Measurements from ENCODE around the gene AMZ2.
"Not testable (repeated sequence)": the region's sequence is repeated elsewhere in the genome, so short reads cannot be mapped to it uniquely, and the experiment has no call there.

The AMZ2 gene

GRCh38 chr17:68246271-68247028 lies 1.4 kb upstream of the AMZ2 start:
- no peak for DNase-seq (ENCODE audit: low read depth, low spot score)
- peak overlapping the region; percentile 90 for H3K4me3 ChIP-seq (ENCODE audit: low read length)

GRCh38 chr17:68248199-68248825 lies 469 bp downstream of the AMZ2 start:
- DNase-seq (ENCODE audit: low read depth, low spot score): no peak
- peak overlapping the region; percentile 90 for H3K4me3 ChIP-seq (ENCODE audit: low read length)

- no peak for DNase-seq (ENCODE audit: low read depth, low spot score)
- peak overlapping the region; percentile 90; the same call in 1 of the 2 replicates for H3K4me3 ChIP-seq (ENCODE audit: low read length)
Measured at GRCh38 chr17:68248891-68249290, 1.0 kb downstream of the AMZ2 start.

- no peak for DNase-seq (ENCODE audit: low read depth, low spot score)
Measured at GRCh38 chr17:68249354-68249765, 1.5 kb downstream of the AMZ2 start.

GRCh38 chr17:68253426-68253825 lies 5.6 kb downstream of the AMZ2 start:
- not testable (repeated sequence) for H3K4me3 ChIP-seq (ENCODE audit: low read length); DNase-seq (ENCODE audit: low read depth, low spot score)

More at GRCh38 chr17:68249354-68249765, 1.5 kb downstream of the AMZ2 start:
- no peak overlapping the region for H3K4me3 ChIP-seq (ENCODE audit: low read length)

GRCh38 chr17:68255151-68255550 lies 7.3 kb downstream of the AMZ2 start:
- H3K4me3 ChIP-seq (ENCODE audit: low read length): no peak overlapping the region
- DNase-seq (ENCODE audit: low read depth, low spot score): no peak

GRCh38 chr17:68255731-68256538 lies 8.1 kb downstream of the AMZ2 start:
- no peak overlapping the region for H3K4me3 ChIP-seq (ENCODE audit: low read length)
- DNase-seq (ENCODE audit: low read depth, low spot score): peak; percentile 62

- H3K4me3 ChIP-seq (ENCODE audit: low read length); DNase-seq (ENCODE audit: low read depth, low spot score): not testable (repeated sequence)
Measured at GRCh38 chr17:68256701-68257100, 8.9 kb downstream of the AMZ2 start.

- DNase-seq (ENCODE audit: low read depth, low spot score): no peak
Measured at GRCh38 chr17:68257934-68258333, 10.1 kb downstream of the AMZ2 start.

GRCh38 chr17:68258890-68259647 lies 11.2 kb downstream of the AMZ2 start:
- peak overlapping the region; percentile 46 for H3K4me3 ChIP-seq (ENCODE audit: low read length)
- peak; percentile 59 for DNase-seq (ENCODE audit: low read depth, low spot score)

More at GRCh38 chr17:68257934-68258333, 10.1 kb downstream of the AMZ2 start:
- H3K4me3 ChIP-seq (ENCODE audit: low read length): no peak overlapping the region

GRCh38 chr17:68259648-68259951 lies 11.8 kb downstream of the AMZ2 start:
- DNase-seq (ENCODE audit: low read depth, low spot score): not testable (repeated sequence)
- H3K4me3 ChIP-seq (ENCODE audit: low read length): peak overlapping the region; percentile 46

GRCh38 chr17:68260051-68260762 lies 12.4 kb downstream of the AMZ2 start:
- peak overlapping the region; percentile 46 for H3K4me3 ChIP-seq (ENCODE audit: low read length)
- no peak for DNase-seq (ENCODE audit: low read depth, low spot score)

GRCh38 chr17:68262467-68262866 lies 14.6 kb downstream of the AMZ2 start:
- H3K4me3 ChIP-seq (ENCODE audit: low read length); DNase-seq (ENCODE audit: low read depth, low spot score): not testable (repeated sequence)

GRCh38 chr17:68263101-68263681 lies 15.3 kb downstream of the AMZ2 start:
- not testable (repeated sequence) for H3K4me3 ChIP-seq (ENCODE audit: low read length)
- peak; percentile 48 for DNase-seq (ENCODE audit: low read depth, low spot score)

GRCh38 chr17:68265833-68266232 lies 18.0 kb downstream of the AMZ2 start:
- DNase-seq (ENCODE audit: low read depth, low spot score); H3K4me3 ChIP-seq (ENCODE audit: low read length): not testable (repeated sequence)

- DNase-seq (ENCODE audit: low read depth, low spot score): no peak
- no peak overlapping the region for H3K4me3 ChIP-seq (ENCODE audit: low read length)
Measured at GRCh38 chr17:68273722-68274121, 25.9 kb downstream of the AMZ2 start.

GRCh38 chr17:68276339-68276738 lies 28.5 kb downstream of the AMZ2 start:
- not testable (repeated sequence) for H3K4me3 ChIP-seq (ENCODE audit: low read length); DNase-seq (ENCODE audit: low read depth, low spot score)

- H3K4me3 ChIP-seq (ENCODE audit: low read length): no peak overlapping the region
- no peak for DNase-seq (ENCODE audit: low read depth, low spot score)
Measured at GRCh38 chr17:68277807-68278206, 30.0 kb downstream of the AMZ2 start.
